Right lobe of liver (tissue), 4 donors: ENCODE data around the gene DSN1.

Source experiments
- CTCF ChIP-seq, 4 donors: fragments of 200-600 bp in 3 of 4; fragments of 450-650 bp in 1 of 4; IDR thresholded peaks; one replicate each; pipeline versions ENCODE4 v1.5.1 to v1.8.0; 2016 to 2022; ENCODE audit warnings: antibody characterized with exemption in 4 of 4, mild to moderate bottlenecking in 2 of 4
- POLR2A ChIP-seq: fragments of 450-650 bp; IDR thresholded peaks from one replicate; pipeline ENCODE4 v1.6.1; 2017; ENCODE audit warnings: antibody characterized with exemption, mild to moderate bottlenecking
- donor health status: DM: no; HTN: no; CAD: no.
- donor health status: DM: no; HTN: no; CAD: no.
- donor health status: DM: no; HTN: yes; CAD: no.

- no peak for TF ChIP-seq POLR2A
- no peak for TF ChIP-seq CTCF (IDR thresholded peaks at IDR 0.05)
Observed at GRCh38 chr20:36761125-36761524, 12.4 kb downstream of the DSN1 start.
